Uterus (tissue), 4 donors: ENCODE results near the gene SEPTIN1. TPM values are rescaled to one million over a fixed set of nuclear protein-coding genes. Genes with fewer than 3 reads are reported as not detected.

Experiments used
- DNase-seq, 2 donors: peaks; one replicate each; pipeline ENCODE4 v3.0.0-alpha.2; 2019 to 2020
- H3K27ac ChIP-seq, 2 donors: fragments of 200-600 bp; sonication (generic); 1 replicate in 1 of 2; 2 replicates in 1 of 2; pipeline ENCODE4 v1.5.1; 2016 to 2018
- H3K27me3 ChIP-seq, 2 donors: fragments of 200-600 bp; sonication (generic); one replicate each; pipeline ENCODE4 v1.5.1; 2018 to 2019; ENCODE audit warnings: control low read depth in 1 of 2
- H3K36me3 ChIP-seq, 2 donors: fragments of 200-600 bp; sonication (generic); one replicate each; pipeline ENCODE4 v1.5.1; 2019; ENCODE audit warnings: control low read depth in 1 of 2
- H3K4me1 ChIP-seq, 2 donors: fragments of 200-600 bp; sonication (generic); one replicate each; pipeline ENCODE4 v1.5.1; 2018 to 2019; ENCODE audit warnings: control low read depth in 1 of 2
- H3K4me3 ChIP-seq, 2 donors: fragments of 200-600 bp; sonication (generic); 1 replicate in 1 of 2; 2 replicates in 1 of 2; pipeline ENCODE4 v1.5.1; 2018 to 2019; ENCODE audit warnings: mild to moderate bottlenecking in 1 of 2
- H3K9me3 ChIP-seq, 2 donors: fragments of 200-600 bp; sonication (generic); one replicate each; pipeline ENCODE4 v1.5.1; 2019; ENCODE audit warnings: control low read depth in 1 of 2
- POLR2A ChIP-seq, 2 donors: fragments of 450-650 bp; IDR thresholded peaks; one replicate each; pipeline ENCODE4 v1.6.1; 2016; ENCODE audit warnings: antibody characterized with exemption in 2 of 2, mild to moderate bottlenecking in 1 of 2, moderate library complexity in 1 of 2
- intact Hi-C: fragments of 100-400 bp; cut with DNase I; formaldehyde crosslinking; loops from one replicate; pipeline ENCODE4 v1.15.1; 2023; ENCODE audit warnings: low total_unique reads
- total RNA-seq, 4 donors: library from RNA; depleted of rRNA in 3 of 4; stranded (reverse); fragments of >200 nt in 3 of 4; gene quantifications; one replicate each; pipeline versions ENCODE4 v1.1.0 to v1.2.4, GENCODE V29; 2014 to 2023
- TF ChIP-seq, protein P1 (sequence below), 4 experiments: fragments of 200-600 bp in 2 of 4; fragments of 450-650 bp in 2 of 4; sonication (generic) in 2 of 4; IDR thresholded peaks; one replicate each; pipeline ENCODE4 v1.5.1; 2016 to 2019; ENCODE audit warnings: antibody characterized with exemption in 4 of 4, mild to moderate bottlenecking in 2 of 4, moderate library complexity in 1 of 4
- donor health status: DM: yes; HTN: yes; CAD: no.

Gene SEPTIN1
- total RNA-seq, 4 donors from 2014 or later, result 1.0 to 5.3 TPM; not detected in 2

DNA sequence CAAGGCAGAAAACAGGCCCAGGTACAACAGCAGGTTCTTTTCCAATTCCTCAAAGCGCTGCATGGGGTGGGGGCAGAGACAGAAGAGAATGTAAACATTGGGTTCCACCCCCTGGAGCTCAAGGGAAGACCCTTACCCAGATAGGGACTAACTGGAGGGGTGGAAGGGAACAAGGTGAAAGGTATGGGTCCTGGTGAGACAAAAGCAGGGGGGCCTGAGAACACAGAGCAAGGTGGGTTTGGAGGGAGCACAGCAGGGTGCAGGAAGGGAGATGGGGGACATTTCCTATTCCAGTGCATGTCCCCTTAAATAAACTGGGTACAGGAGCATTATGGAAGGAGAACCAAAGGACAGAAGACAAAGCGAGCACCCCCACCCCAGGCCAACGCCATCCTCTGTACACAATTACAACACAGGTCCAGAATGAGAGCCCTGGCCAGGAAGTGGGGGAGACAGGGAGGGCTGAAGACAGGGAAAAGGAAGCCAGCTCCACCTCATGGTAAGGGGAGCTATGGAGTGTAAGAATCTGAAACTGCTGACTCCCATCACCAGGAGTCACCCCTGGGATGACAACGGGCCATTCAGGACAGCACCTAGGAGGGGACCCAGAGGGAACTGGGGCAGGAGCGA is 25.2 kb downstream of the SEPTIN1 start:
- H3K27ac ChIP-seq, result no peak overlapping the region
- TF ChIP-seq, protein P1, sequence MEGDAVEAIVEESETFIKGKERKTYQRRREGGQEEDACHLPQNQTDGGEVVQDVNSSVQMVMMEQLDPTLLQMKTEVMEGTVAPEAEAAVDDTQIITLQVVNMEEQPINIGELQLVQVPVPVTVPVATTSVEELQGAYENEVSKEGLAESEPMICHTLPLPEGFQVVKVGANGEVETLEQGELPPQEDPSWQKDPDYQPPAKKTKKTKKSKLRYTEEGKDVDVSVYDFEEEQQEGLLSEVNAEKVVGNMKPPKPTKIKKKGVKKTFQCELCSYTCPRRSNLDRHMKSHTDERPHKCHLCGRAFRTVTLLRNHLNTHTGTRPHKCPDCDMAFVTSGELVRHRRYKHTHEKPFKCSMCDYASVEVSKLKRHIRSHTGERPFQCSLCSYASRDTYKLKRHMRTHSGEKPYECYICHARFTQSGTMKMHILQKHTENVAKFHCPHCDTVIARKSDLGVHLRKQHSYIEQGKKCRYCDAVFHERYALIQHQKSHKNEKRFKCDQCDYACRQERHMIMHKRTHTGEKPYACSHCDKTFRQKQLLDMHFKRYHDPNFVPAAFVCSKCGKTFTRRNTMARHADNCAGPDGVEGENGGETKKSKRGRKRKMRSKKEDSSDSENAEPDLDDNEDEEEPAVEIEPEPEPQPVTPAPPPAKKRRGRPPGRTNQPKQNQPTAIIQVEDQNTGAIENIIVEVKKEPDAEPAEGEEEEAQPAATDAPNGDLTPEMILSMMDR (IDR thresholded peaks at IDR 0.05), result no peak
- no peak for TF ChIP-seq POLR2A (IDR thresholded peaks at IDR 0.05)
- no peak overlapping the region for H3K4me3 ChIP-seq
- H3K27me3 ChIP-seq, result no peaks in the 10 kb centered on the region
- no peak for DNase-seq
- H3K9me3 ChIP-seq, result no peaks in the 10 kb centered on the region
- H3K4me1 ChIP-seq, result peaks cover 18 to 21% of the 10 kb centered on the region in 2 donors
- intact Hi-C loops, result no loop called here
- H3K36me3 ChIP-seq, result no peaks in the 10 kb centered on the region

DNA sequence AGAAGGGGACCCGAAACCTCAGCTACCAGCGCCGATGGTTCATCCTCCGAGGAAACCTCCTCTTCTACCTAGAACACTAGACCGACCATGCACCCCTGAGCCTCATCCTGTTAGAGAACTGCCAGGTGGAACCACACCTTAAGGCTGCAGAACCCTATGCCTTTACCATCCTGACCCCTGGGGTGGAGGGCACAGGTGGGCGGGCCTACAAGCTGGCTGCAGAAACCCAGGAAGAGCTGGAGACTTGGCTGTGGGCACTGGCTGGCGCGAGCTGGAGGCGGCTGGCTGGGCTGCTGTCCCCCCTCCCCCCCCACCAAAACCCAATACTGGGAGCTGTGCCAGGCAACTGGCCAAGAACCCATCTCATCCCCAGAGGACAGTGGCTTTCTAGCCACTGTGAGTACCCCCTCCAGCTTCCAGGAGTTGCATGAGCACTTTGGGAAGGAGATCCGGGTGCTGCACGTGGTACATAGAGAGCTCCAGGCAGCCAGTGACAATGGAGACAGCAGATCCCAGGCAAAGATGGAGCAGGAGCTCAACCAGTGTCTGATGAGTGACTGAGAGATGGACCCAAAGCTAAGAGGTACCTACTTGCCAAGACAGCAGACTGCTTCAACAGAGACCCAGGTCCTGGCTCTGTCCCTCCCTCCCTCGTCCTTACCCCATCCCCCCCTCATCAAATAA is 25.8 kb downstream of the SEPTIN1 start:
- Histone ChIP-seq H3K36me3 (no peaks in the 10 kb centered on the region), H3K27me3 (no peaks in the 10 kb centered on the region), H3K4me1 (peaks cover 18 to 27% of the 10 kb centered on the region in 2 donors), H3K9me3 (no peaks in the 10 kb centered on the region), H3K27ac (peak overlapping the region; percentile 94 to 95), H3K4me3 (no peak overlapping the region)
- intact Hi-C loops, result no loop called here
- DNase-seq, result peak in 1 of 2 donors; percentile 34
- no peak for TF ChIP-seq POLR2A (IDR thresholded peaks at IDR 0.05)
- TF ChIP-seq, protein P1 (IDR thresholded peaks at IDR 0.05), result no peak

DNA sequence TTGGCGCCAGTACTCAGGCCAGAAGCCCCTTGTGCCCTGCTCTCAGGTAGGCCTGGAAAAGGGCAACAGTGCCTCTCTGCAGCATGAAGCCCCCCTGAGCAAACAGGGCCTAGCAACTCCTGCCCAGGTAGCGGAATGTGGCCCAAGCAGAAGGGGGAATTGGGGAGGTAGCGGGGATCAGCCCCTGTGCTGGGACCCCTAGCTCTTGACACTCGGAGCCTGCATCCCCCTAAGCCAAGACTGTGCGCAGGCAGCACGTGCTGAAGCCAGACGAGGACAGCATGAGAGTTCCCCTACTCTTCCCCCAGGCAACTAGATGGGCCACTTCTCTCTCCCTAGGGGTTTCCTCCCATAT is 26.4 kb downstream of the SEPTIN1 start:
- no peaks in the 10 kb centered on the region for H3K9me3 ChIP-seq
- H3K27ac ChIP-seq, result peak overlapping the region; percentile 94 to 95
- H3K36me3 ChIP-seq, result no peaks in the 10 kb centered on the region
- DNase-seq, result no peak
- peaks cover 18 to 27% of the 10 kb centered on the region in 2 donors for H3K4me1 ChIP-seq
- intact Hi-C loops, result no loop called here
- no peak for TF ChIP-seq POLR2A (IDR thresholded peaks at IDR 0.05)
- TF ChIP-seq, protein P1 (IDR thresholded peaks at IDR 0.05), result no peak
- H3K4me3 ChIP-seq, result peak overlapping the region; percentile 94 to 97
- no peaks in the 10 kb centered on the region for H3K27me3 ChIP-seq

DNA sequence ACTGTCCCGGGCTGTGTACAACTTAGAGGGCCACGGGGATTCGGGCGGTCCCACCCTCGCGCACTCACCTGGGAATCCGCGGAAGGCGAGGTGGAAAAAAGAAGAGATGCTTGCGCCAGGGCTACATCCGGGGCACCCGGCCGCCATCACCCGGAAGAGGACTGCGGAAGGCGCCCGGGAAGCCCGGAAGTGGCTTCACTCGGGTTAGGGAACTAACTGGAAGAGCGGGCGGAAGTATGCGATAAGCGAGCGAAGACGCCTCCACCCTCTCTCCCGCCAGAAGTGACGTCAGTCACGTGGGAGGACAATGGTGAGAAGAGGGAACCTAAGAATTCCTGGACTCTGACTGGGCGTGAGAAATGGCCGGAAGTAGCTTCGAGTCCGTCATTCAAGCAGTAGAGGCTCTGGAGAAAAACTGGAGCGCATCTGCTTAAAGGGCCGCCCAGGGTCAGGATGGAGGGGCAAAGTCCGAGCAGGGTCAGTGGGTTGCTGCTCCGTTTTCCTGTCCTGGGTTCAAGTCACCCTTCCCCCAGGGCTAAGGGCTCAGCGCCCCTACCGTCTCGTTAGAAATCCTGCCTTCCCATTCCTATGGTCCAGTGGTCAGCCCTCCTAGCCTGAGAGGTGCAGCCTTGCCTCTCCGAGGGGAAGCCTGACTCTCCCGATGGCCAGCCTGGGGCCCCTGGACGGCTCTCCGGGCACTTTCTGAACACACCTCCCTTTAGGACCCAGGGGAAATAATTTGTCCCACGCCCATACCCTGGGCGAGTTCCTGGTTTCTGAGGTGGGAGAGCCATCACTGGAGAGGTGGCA is 27.0 kb downstream of the SEPTIN1 start, which contains the start of gene CD2BP2:
Gene CD2BP2, minus strand, starts transcription at position 165 of the 810 bp plus-strand sequence. CDS start 627 bp downstream, outside the sequence.
- peak; percentile 44 to 51 for TF ChIP-seq POLR2A (IDR thresholded peaks at IDR 0.05)
- TF ChIP-seq, protein P1 (IDR thresholded peaks at IDR 0.05), result peak in 1 of 4 experiments; percentile 1
- H3K4me1 ChIP-seq, result peaks cover 18 to 27% of the 10 kb centered on the region in 2 donors
- intact Hi-C loops, result no loop called here
- peak within 1 kb of the TSS; percentile 94 to 97 for H3K4me3 ChIP-seq
- H3K27ac ChIP-seq, result peak within 1 kb of the TSS; percentile 94 to 95
- H3K36me3 ChIP-seq, result no peaks in the 10 kb centered on the region
- H3K9me3 ChIP-seq, result no peaks in the 10 kb centered on the region
- H3K27me3 ChIP-seq, result no peaks in the 10 kb centered on the region
- DNase-seq, result peak; percentile 99
